Muscle of leg (tissue), 11 donors: Measurements from ENCODE around the gene GP5. TPM values are rescaled to one million over a fixed set of nuclear protein-coding genes. Genes with fewer than 3 reads are reported as not detected.

Source experiments
- DNase-seq: peaks from one replicate; pipeline ENCODE4 v3.0.0; 2013
- H3K27ac ChIP-seq: one replicate; pipeline ENCODE4 v1.5.1; 2013; ENCODE audit warnings: mild to moderate bottlenecking, low read length, control low read depth
- H3K27me3 ChIP-seq: one replicate; pipeline ENCODE4 v1.6.1; 2013; ENCODE audit warnings: low read length; ENCODE audit not compliant: control insufficient read depth, insufficient read depth
- H3K36me3 ChIP-seq: one replicate; pipeline ENCODE4 v1.6.1; 2013; ENCODE audit warnings: low read length; ENCODE audit not compliant: control insufficient read depth, insufficient read depth
- H3K4me1 ChIP-seq: one replicate; pipeline ENCODE4 v1.6.1; 2013; ENCODE audit warnings: low read length; ENCODE audit not compliant: control insufficient read depth, insufficient read depth
- H3K4me3 ChIP-seq: one replicate; pipeline ENCODE4 v1.5.1; 2013; ENCODE audit warnings: low read length, control low read depth
- H3K9me3 ChIP-seq: replicated peaks from 2 replicates; pipeline ENCODE4 v1.6.1; 2013; ENCODE audit warnings: low read depth, low read length; ENCODE audit not compliant: control insufficient read depth
- WGBS: methylation state at CpG from one replicate; pipeline ENCODE4 v1.1.5; 2013; ENCODE audit warnings: missing lambda C conversion rate; ENCODE audit not compliant: insufficient coverage; 5-methylcytosine and 5-hydroxymethylcytosine counted together
- polyA plus RNA-seq, 8 donors: library from polyadenylated mRNA; unstranded; fragments of 120-200 nt; gene quantifications; one replicate each; pipeline versions ENCODE4 v1.2.1 to v1.2.3, GENCODE V29; 2013; ENCODE audit warnings: inconsistent platforms in 1 of 8, low replicate concordance in 1 of 8; ENCODE audit not compliant: insufficient read length in 8 of 8, insufficient read depth in 1 of 8
- total RNA-seq: library from RNA; stranded (reverse); fragments of 120-200 nt; gene quantifications from one replicate; pipeline ENCODE4 v1.2.4, GENCODE V29; 2013

The GP5 gene
- total and polyA plus RNA-seq, 9 donors, result 0.07 to 0.52 (median 0.25) TPM

DNA sequence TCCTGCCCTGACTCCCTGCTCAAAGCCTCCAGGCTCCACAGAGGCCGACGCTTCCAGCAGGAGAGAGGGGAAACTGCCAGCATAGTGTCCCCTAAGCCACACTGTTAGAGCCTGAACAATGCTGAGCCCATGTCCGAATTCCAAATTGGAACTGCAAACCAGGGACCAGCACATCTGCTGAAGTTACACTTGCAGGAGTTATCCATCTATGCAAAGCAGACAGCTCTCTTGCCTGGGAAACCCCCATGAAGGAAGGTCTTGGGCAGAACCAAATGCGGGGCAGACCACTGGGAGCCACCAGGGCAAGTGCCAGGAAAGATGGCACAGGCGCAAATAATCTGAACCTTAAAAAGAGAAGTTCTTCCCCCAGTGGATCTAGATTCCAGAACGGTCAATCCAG is 30.1 kb downstream of the GP5 start:
- Histone ChIP-seq H3K27ac (no peak overlapping the region), H3K9me3 (no peaks in the 10 kb centered on the region), H3K27me3 (peaks cover 31% of the 10 kb centered on the region), H3K4me3 (no peak overlapping the region), H3K36me3 (no peaks in the 10 kb centered on the region), H3K4me1 (peaks cover 42% of the 10 kb centered on the region)
- DNase-seq, result peak; percentile 52
- WGBS, result 57% methylated on average over 6 of the region's 6 CpGs

DNA sequence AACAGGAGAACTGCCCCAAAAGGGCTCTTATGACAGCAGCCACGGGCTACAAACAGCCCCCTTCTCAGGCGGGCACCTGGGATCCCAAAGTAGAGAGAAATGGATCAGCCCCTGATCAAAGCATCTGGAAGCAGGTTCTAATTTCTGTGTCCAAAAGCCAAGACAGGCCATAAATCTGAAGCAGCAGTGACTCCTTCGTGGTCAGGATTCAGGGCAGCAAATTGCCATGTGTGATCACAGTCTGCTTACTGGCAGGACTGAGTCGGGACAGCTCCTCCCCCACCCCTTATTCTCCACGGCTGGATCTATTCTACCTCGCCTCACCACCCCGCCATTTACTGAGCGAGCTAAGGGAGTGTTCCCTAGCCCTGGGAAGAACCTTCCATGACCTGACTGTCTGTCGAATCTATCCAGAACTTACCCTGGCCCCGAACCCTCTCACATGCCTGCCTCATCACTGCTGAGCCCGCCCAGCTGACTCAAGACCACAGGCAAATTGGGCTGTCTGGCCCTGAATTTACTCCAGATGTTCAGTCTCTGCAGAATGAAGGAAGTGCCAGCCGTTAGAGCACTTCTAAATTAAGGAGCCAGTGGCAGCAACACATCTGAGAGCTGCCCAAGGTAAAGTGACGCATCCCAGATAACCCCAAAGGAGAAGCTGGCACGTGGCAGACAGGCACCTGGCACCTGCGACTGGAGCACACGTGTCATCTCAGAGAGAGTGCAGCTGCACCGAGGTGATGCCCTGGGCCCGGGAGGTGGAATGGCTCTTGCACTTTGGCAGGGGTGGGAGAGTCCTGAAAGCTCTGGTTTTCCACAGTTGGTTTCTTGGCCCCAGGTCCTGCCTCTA is 30.8 kb downstream of the GP5 start:
- Histone ChIP-seq H3K27me3 (peaks cover 31% of the 10 kb centered on the region), H3K27ac (peak overlapping the region; percentile 31), H3K36me3 (no peaks in the 10 kb centered on the region), H3K9me3 (no peaks in the 10 kb centered on the region), H3K4me3 (no peak overlapping the region), H3K4me1 (peaks cover 44% of the 10 kb centered on the region)
- 24% methylated on average over 15 of the region's 18 CpGs for WGBS
- DNase-seq, result peak; percentile 73

DNA sequence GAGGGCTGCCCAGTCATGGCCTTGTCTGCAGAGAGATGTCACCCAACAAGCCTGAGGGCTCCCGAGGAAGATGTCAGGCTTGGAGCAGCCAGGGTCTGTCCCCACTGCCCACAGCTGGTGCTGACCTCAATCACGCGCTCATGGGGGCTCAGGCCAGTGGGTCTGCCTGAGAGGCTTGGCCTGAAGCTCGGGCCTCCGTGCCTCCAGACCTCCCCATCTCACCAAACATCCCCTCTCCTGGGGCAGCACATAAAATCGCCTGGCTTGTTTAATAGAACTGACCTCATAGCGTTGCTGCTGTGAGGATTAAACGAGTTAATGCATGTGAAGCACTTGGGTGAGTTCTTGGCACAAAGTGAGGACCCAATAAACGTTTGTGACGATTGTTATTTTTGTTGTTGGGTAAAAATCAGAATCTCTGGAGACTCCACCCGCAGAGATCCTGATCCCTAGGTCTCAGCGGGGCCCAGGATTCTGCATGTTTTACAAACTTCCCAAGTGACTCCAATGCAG is 33.0 kb downstream of the GP5 start:
- Histone ChIP-seq H3K4me1 (peaks cover 44% of the 10 kb centered on the region), H3K36me3 (no peaks in the 10 kb centered on the region), H3K27me3 (peaks cover 34% of the 10 kb centered on the region), H3K9me3 (no peaks in the 10 kb centered on the region), H3K27ac (no peak overlapping the region), H3K4me3 (no peak overlapping the region)
- WGBS, result 62% methylated on average over 9 of the region's 12 CpGs
- DNase-seq, result no peak

DNA sequence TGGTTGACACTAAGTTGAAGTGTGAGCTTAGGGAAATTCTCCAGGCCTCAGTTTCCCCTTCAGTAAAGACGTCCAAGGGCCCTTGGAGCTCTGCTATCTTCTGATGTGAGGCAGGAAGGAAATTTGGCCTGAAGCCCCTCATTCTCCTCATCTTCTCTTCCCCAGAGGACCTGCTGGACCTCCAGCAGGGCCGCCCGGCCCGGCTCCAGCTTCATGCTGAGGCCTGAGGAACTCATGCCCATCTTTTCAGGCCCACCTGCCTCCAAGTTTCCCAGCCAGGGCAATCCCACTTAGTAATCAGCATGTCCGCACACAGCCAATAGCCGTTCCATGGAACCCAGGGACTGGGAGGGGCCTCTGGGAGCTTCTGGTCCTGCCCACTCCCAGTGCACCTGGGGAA is 33.5 kb downstream of the GP5 start:
- no peak for DNase-seq
- no peak overlapping the region for H3K27ac ChIP-seq
- H3K9me3 ChIP-seq, result no peaks in the 10 kb centered on the region
- H3K4me1 ChIP-seq, result peaks cover 44% of the 10 kb centered on the region
- H3K4me3 ChIP-seq, result no peak overlapping the region
- peaks cover 33% of the 10 kb centered on the region for H3K27me3 ChIP-seq
- 80% methylated on average over 5 of the region's 6 CpGs for WGBS
- no peaks in the 10 kb centered on the region for H3K36me3 ChIP-seq

DNA sequence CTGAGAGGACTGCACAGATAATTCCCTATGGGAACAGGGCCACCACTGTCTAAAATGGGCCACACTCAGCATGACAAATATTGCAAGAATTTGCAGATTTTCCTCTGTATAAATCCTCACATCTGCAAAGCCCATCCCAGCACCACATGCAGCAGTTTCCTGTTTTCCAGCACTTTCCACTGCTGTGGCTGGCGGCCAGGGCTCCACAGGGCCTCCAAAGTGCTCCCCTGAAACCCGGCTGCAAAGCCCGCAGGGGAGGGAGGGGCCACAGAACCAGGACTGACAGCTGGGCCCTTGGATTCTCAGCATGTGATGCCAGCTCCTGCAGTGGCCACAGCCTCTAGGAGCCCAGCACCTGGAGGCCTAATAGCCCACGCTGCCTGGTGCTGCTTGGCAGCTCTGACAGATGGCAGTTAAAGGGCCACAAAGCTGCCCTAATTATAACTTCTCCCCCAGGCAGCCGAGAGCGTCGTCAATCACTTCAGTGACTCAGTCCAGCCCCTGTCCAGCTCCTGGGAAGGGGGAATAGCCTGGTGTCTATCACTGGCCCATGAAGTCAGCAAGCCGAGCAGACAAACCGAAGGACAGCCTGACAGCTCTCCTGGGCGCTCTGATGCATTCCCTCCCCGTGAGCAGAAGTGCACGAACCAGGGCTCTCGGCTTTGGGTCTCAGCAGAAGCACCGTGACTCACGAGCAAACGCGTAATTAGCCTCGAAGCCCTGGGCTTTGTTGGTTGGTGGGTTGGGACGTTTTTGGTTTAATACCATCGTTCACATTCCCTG is 34.2 kb downstream of the GP5 start:
- no peaks in the 10 kb centered on the region for H3K36me3 ChIP-seq
- WGBS, result 22% methylated on average over 9 of the region's 20 CpGs
- peaks cover 33% of the 10 kb centered on the region for H3K27me3 ChIP-seq
- no peak overlapping the region for H3K4me3 ChIP-seq
- H3K4me1 ChIP-seq, result peaks cover 43% of the 10 kb centered on the region
- H3K9me3 ChIP-seq, result no peaks in the 10 kb centered on the region
- DNase-seq, result peak; percentile 91
- H3K27ac ChIP-seq, result peak overlapping the region; percentile 65

DNA sequence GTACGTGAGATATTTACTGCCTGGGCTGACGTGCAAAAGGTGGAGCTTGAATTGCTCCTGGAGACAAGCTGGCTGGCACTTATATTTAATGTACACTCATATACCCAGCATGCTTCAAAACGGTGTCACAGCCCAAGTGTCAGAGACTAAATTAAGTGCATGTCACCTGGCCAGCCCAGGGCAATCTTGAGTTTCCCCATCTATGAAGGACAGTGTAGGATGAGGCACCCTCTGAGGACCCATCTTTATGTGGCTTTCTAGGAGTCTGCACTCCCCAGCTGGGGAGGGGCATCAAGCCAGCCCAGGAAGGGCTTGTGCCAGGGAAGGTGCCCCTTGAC is 34.8 kb downstream of the GP5 start:
- no peaks in the 10 kb centered on the region for H3K36me3 ChIP-seq
- H3K4me3 ChIP-seq, result no peak overlapping the region
- H3K27ac ChIP-seq, result peak overlapping the region; percentile 65
- H3K9me3 ChIP-seq, result no peaks in the 10 kb centered on the region
- peak; percentile 18 for DNase-seq
- H3K27me3 ChIP-seq, result peaks cover 30% of the 10 kb centered on the region
- peaks cover 37% of the 10 kb centered on the region for H3K4me1 ChIP-seq
- WGBS, result no CpG with 5 or more reads among the region's 3 CpGs

DNA sequence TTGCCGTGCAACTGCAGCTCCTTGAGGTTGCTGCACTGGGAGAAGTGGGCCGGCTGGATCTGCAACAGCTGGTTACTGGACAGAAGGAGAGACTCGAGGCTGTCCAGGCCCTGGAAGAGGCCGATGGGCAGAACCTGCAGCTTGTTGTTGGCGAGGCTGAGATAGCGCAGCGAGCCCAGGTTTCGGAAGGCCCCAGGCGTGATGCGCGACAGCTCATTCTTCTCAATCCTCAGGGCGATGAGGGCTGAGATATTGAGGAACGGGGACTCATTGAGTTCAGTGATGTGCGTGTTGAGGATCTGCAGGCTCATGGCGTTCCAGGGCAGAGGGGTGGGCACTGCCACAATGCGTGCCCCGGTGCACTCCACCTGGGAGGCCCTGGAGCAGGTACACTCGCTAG is 38.5 kb downstream of the GP5 start:
- Histone ChIP-seq H3K27me3 (peaks cover 32% of the 10 kb centered on the region), H3K9me3 (no peaks in the 10 kb centered on the region), H3K36me3 (no peaks in the 10 kb centered on the region), H3K4me3 (no peak overlapping the region), H3K4me1 (peaks cover 17% of the 10 kb centered on the region), H3K27ac (no peak overlapping the region)
- 93% methylated on average over 18 of the region's 18 CpGs for WGBS
- DNase-seq, result no peak

DNA sequence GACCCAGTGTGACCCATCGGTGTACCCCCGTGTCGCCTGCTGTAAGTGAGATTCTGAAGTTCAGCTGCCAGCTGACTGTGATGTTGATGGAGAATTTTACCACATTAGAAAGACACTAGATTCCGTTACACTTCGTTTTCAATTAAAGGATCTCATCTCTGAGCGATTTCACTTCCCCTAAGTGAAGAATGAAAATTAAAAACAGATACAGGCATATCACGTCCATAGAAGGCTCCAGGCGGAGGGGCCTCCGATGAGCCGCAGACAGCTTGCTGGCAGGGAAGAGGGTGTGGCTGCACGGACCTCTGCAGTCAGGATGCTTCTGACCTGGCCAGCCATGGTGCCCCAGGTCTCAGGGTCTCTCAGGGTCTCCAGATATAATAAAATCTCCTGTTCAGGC is 41.4 kb downstream of the GP5 start:
- no peak for DNase-seq
- H3K9me3 ChIP-seq, result no peaks in the 10 kb centered on the region
- H3K27ac ChIP-seq, result no peak overlapping the region
- H3K4me3 ChIP-seq, result no peak overlapping the region
- H3K4me1 ChIP-seq, result no peaks in the 10 kb centered on the region
- 73% methylated on average over 4 of the region's 11 CpGs for WGBS
- no peaks in the 10 kb centered on the region for H3K36me3 ChIP-seq
- H3K27me3 ChIP-seq, result peaks cover 35% of the 10 kb centered on the region

DNA sequence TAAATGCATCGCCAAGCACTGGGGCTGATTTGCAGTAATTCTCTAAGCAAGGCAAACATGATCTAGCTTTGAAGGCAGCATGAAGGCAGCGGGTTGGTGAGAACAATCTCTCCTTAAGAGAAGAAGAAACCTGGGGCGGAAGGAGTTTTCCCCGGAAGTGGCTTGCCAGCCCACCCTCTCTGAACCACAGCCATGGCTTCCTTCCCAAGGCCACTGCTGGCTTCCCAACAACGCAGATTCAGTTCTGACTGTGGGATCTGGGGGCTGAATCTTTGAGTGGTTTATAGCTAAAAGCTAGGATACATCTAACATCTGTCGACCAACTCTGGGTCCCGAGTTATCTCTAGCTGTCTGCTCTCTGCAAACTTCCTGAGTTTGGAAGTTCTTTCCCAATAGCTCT is 43.7 kb downstream of the GP5 start:
- no peaks in the 10 kb centered on the region for H3K4me1 ChIP-seq
- no peak overlapping the region for H3K4me3 ChIP-seq
- peaks cover 28% of the 10 kb centered on the region for H3K27me3 ChIP-seq
- H3K27ac ChIP-seq, result no peak overlapping the region
- H3K36me3 ChIP-seq, result no peaks in the 10 kb centered on the region
- WGBS, result 61% methylated on average over 3 of the region's 7 CpGs
- no peak for DNase-seq
- no peaks in the 10 kb centered on the region for H3K9me3 ChIP-seq

DNA sequence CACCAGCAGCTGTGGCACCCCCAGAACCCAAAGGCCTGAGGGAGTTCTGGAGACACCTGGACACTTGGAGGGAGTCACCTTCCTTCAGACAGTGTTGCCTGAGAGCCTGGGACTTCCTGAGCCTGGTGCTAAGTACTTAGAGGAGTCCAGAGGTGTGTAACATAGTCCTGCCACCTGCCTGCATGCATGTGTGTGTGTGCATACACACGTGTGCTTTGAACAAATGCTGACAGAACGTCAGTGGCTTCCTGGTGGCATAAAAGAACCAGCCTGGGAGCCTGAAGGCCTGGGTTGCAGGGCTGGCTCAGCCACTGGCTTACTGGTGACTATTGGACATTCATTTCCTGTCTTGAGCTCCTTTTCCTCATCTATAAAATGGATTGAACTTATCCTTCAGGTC is 44.8 kb downstream of the GP5 start:
- no peaks in the 10 kb centered on the region for H3K36me3 ChIP-seq
- H3K9me3 ChIP-seq, result no peaks in the 10 kb centered on the region
- no peaks in the 10 kb centered on the region for H3K4me1 ChIP-seq
- H3K27ac ChIP-seq, result no peak overlapping the region
- no peak overlapping the region for H3K4me3 ChIP-seq
- H3K27me3 ChIP-seq, result peaks cover 21% of the 10 kb centered on the region
- no peak for DNase-seq
- 65% methylated on average over 2 of the region's 2 CpGs for WGBS
